DND-41 (cell line): Measurements from ENCODE around the gene NDUFS7.

Source experiments
- ATAC-seq: fragments of 200-7000 bp; cut with Tn5 transposase; 3 replicates; pipeline ENCODE4 v1.9.1; 2021; ENCODE audit warnings: low read depth; ENCODE audit not compliant: insufficient read depth
- DNase-seq: peaks from one replicate; pipeline ENCODE4 v3.0.0-alpha.2; 2020
- H2AFZ ChIP-seq: 2 replicates; pipeline ENCODE4 v1.6.0; 2012; ENCODE audit warnings: low read depth, low read length
- H3K27ac ChIP-seq: 2 replicates; pipeline ENCODE4 v1.5.1; 2012; ENCODE audit warnings: low read length, inconsistent platforms
- H3K27me3 ChIP-seq: fragments of 200-600 bp; sonication (generic); 2 replicates; pipeline ENCODE4 v1.6.0; 2012; ENCODE audit warnings: low read length, mild to moderate bottlenecking, inconsistent platforms; ENCODE audit not compliant: insufficient read depth, poor library complexity
- H3K36me3 ChIP-seq: 2 replicates; pipeline ENCODE4 v1.5.1; 2012; ENCODE audit warnings: low read length, inconsistent platforms; ENCODE audit not compliant: insufficient read depth
- H3K4me1 ChIP-seq: 2 replicates; pipeline ENCODE4 v1.5.1; 2012; ENCODE audit warnings: mild to moderate bottlenecking, low read length; ENCODE audit not compliant: insufficient read depth
- H3K4me2 ChIP-seq: 2 replicates; pipeline ENCODE4 v1.6.0; 2012; ENCODE audit warnings: mild to moderate bottlenecking, moderate library complexity, low read length, inconsistent platforms; ENCODE audit not compliant: insufficient read depth
- H3K4me3 ChIP-seq, 2 experiments: fragments of 200-600 bp in 1 of 2; shearing (Covaris generic) in 1 of 2; 2 replicates each; pipeline ENCODE4 v1.5.1; 2012 to 2016; ENCODE audit warnings: inconsistent platforms in 2 of 2, low read length in 2 of 2, mild to moderate bottlenecking in 2 of 2, low read depth in 1 of 2, moderate library complexity in 1 of 2
- H3K79me2 ChIP-seq: 2 replicates; pipeline ENCODE4 v1.6.0; 2012; ENCODE audit warnings: low read length, inconsistent platforms; ENCODE audit not compliant: insufficient read depth
- H3K9ac ChIP-seq: 2 replicates; pipeline ENCODE4 v1.6.0; 2012; ENCODE audit warnings: low read depth, mild to moderate bottlenecking, inconsistent platforms, low read length, moderate library complexity
- H3K9me3 ChIP-seq: 2 replicates; pipeline ENCODE4 v1.5.1; 2012; ENCODE audit warnings: low read length, moderate library complexity, mild to moderate bottlenecking, inconsistent platforms; ENCODE audit not compliant: insufficient read depth, severe bottlenecking
- H4K20me1 ChIP-seq: 2 replicates; pipeline ENCODE4 v1.6.0; 2012; ENCODE audit warnings: low read length; ENCODE audit not compliant: insufficient read depth
- EZH2 ChIP-seq: IDR thresholded peaks from 3 replicates; pipeline ENCODE4 v1.6.1; 2012; ENCODE audit warnings: borderline replicate concordance, low read depth, mild to moderate bottlenecking, moderate library complexity, low read length, inconsistent platforms; ENCODE audit not compliant: severe bottlenecking
- TF ChIP-seq, protein P1 (sequence below): IDR thresholded peaks from 2 replicates; pipeline ENCODE4 v1.5.1; 2012; ENCODE audit warnings: borderline replicate concordance, low read length, moderate library complexity, mild to moderate bottlenecking; ENCODE audit not compliant: poor library complexity, severe bottlenecking; ENCODE audit errors: extremely low read depth

NDUFS7 gene

DNA sequence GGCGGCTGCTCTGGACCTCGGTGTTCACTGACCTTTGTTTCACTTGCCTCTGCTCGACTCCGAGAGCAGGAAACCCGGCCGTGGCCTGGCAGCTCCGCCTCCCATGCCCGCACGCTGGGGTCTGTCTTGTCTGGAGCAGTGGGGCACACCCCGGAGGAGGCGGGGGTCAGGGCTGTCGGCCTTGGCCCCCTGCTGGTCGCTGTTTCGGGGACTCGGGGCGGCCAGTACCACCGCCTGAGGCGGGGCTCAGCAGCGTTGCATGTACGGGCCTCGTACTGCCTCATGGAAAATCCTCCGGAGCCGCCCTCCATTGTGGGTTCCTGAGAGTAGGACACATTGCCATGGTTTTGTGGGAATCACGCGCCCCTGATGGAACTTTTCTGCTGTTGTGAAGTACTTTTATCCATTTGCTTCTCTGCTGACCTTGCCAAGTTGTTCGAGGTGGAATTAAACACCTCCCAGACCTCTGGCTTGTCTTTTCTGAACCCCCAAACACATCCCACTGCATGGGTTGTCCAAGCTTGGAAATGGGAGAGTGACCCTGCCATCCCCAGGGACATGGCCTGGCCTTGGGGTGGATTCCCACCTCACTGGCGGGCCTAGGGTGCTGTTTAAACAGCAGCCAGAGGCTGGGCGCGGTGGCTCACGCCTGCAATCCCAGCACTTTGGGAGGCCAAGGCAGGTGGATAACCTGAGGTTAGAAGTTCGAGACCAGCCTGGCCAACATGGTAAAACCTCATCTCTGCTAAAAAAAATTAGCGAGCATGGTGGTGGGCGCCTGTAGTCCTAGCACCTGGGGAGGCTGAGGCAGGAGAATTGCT, 5.5 kb upstream of the NDUFS7 start:
- Histone ChIP-seq H4K20me1 (peaks cover 15% of the 10 kb centered on the region; the same call in 1 of the 2 replicates), H3K4me1 (peaks cover 6% of the 10 kb centered on the region), H3K79me2 (no peaks in the 10 kb centered on the region), H3K9me3 (no peaks in the 10 kb centered on the region), H3K36me3 (peaks cover 30% of the 10 kb centered on the region), H3K4me2 (no peak overlapping the region), H3K9ac (no peak overlapping the region), H3K4me3 (no peak overlapping the region), H3K27ac (no peak overlapping the region), H3K27me3 (no peaks in the 10 kb centered on the region), H2AFZ (no peak overlapping the region)
- DNase-seq, result no peak
- ATAC-seq, result no peak
- TF ChIP-seq, protein P1, sequence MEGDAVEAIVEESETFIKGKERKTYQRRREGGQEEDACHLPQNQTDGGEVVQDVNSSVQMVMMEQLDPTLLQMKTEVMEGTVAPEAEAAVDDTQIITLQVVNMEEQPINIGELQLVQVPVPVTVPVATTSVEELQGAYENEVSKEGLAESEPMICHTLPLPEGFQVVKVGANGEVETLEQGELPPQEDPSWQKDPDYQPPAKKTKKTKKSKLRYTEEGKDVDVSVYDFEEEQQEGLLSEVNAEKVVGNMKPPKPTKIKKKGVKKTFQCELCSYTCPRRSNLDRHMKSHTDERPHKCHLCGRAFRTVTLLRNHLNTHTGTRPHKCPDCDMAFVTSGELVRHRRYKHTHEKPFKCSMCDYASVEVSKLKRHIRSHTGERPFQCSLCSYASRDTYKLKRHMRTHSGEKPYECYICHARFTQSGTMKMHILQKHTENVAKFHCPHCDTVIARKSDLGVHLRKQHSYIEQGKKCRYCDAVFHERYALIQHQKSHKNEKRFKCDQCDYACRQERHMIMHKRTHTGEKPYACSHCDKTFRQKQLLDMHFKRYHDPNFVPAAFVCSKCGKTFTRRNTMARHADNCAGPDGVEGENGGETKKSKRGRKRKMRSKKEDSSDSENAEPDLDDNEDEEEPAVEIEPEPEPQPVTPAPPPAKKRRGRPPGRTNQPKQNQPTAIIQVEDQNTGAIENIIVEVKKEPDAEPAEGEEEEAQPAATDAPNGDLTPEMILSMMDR, result peak; percentile 16
- no peak for TF ChIP-seq EZH2

- Histone ChIP-seq H3K4me2 (no peak overlapping the region), H3K9ac (no peak overlapping the region), H4K20me1 (peaks cover 15% of the 10 kb centered on the region; the same call in 1 of the 2 replicates), H3K9me3 (no peaks in the 10 kb centered on the region), H3K27me3 (no peaks in the 10 kb centered on the region), H3K79me2 (peaks cover 6% of the 10 kb centered on the region), H3K27ac (no peak overlapping the region), H2AFZ (no peak overlapping the region), H3K4me1 (peaks cover 7% of the 10 kb centered on the region), H3K36me3 (peaks cover 18% of the 10 kb centered on the region), H3K4me3 (no peak overlapping the region)
- ATAC-seq (no peak), DNase-seq (no peak)
- TF ChIP-seq, protein P1, result no peak
- no peak for TF ChIP-seq EZH2
Measured at GRCh38 chr19:1379126-1379905, 4.4 kb upstream of the NDUFS7 start.

- no peak overlapping the region for H3K4me3 ChIP-seq
Measured at GRCh38 chr19:1379961-1380489, 3.7 kb upstream of the NDUFS7 start.

More at GRCh38 chr19:1379961-1380489, 3.7 kb upstream of the NDUFS7 start:
- H3K4me2 ChIP-seq, result no peak overlapping the region
- H2AFZ ChIP-seq, result no peak overlapping the region
- peaks cover 14% of the 10 kb centered on the region for H3K4me1 ChIP-seq
- no peak overlapping the region for H3K9ac ChIP-seq
- H4K20me1 ChIP-seq, result peaks cover 15% of the 10 kb centered on the region; the same call in 1 of the 2 replicates
- H3K79me2 ChIP-seq, result peaks cover 13% of the 10 kb centered on the region
- no peaks in the 10 kb centered on the region for H3K27me3 ChIP-seq
- H3K36me3 ChIP-seq, result peaks cover 15% of the 10 kb centered on the region
- no peak for TF ChIP-seq EZH2
- TF ChIP-seq, protein P1, result no peak
- no peak overlapping the region for H3K27ac ChIP-seq
- no peak for DNase-seq
- no peaks in the 10 kb centered on the region for H3K9me3 ChIP-seq
- ATAC-seq, result no peak
